Keratinocyte (primary cell): ENCODE data around the gene G3BP1. TPM values are rescaled to one million over a fixed set of nuclear protein-coding genes. Genes with fewer than 3 reads are reported as not detected.

Experiments
- DNase-seq: peaks from one replicate; pipeline ENCODE4 v3.0.0-alpha.2; 2011; ENCODE audit warnings: low read depth, missing footprints, low spot score
- FAIRE-seq: peaks from 2 replicates; lab custom pipeline; 2011; peaks lifted over from hg19 to GRCh38; lab: Jason Lieb, UNC
- H2AFZ ChIP-seq: 2 replicates; pipeline ENCODE4 v1.6.0; 2012; ENCODE audit warnings: low read length, control low read depth, inconsistent platforms; ENCODE audit not compliant: control insufficient read depth
- H3K27ac ChIP-seq: 2 replicates; pipeline ENCODE4 v1.5.1; 2011; ENCODE audit warnings: low read length; ENCODE audit not compliant: control insufficient read depth, insufficient read depth
- H3K27me3 ChIP-seq: 3 replicates; pipeline ENCODE4 v1.6.0; 2011; ENCODE audit warnings: low read length; ENCODE audit not compliant: control insufficient read depth, insufficient read depth; ENCODE audit errors: extremely low read depth
- H3K36me3 ChIP-seq, 2 experiments: 2 replicates in 1 of 2; 3 replicates in 1 of 2; pipeline ENCODE4 v1.5.1; 2011; ENCODE audit warnings: low read length in 2 of 2, mild to moderate bottlenecking in 1 of 2; ENCODE audit not compliant: control insufficient read depth in 2 of 2, insufficient read depth in 2 of 2; ENCODE audit errors: extremely low read depth in 1 of 2
- H3K4me1 ChIP-seq: 3 replicates; pipeline ENCODE4 v1.5.1; 2011; ENCODE audit warnings: low read length; ENCODE audit not compliant: control insufficient read depth, insufficient read depth; ENCODE audit errors: extremely low read depth
- H3K4me2 ChIP-seq: 3 replicates; pipeline ENCODE4 v1.6.0; 2011; ENCODE audit warnings: low read depth, low read length; ENCODE audit not compliant: control insufficient read depth, insufficient read depth; ENCODE audit errors: extremely low read depth
- H3K4me3 ChIP-seq, 3 experiments: fragments of 200-600 bp in 1 of 3; sonication (generic) in 1 of 3; 2 replicates in 2 of 3; 3 replicates in 1 of 3; pipeline ENCODE4 v1.5.1; 2011 to 2016; ENCODE audit warnings: low read length in 3 of 3, mild to moderate bottlenecking in 3 of 3, control low read depth in 2 of 3, inconsistent platforms in 1 of 3, low read depth in 1 of 3, mixed read lengths in 1 of 3, mixed run types in 1 of 3, moderate library complexity in 1 of 3; ENCODE audit not compliant: control insufficient read depth in 2 of 3, insufficient read depth in 2 of 3; ENCODE audit errors: extremely low read depth in 1 of 3
- H3K79me2 ChIP-seq: 2 replicates; pipeline ENCODE4 v1.6.0; 2012; ENCODE audit warnings: low read length; ENCODE audit not compliant: control insufficient read depth, insufficient read depth
- H3K9ac ChIP-seq: 3 replicates; pipeline ENCODE4 v1.6.0; 2011; ENCODE audit warnings: low read length; ENCODE audit not compliant: control insufficient read depth, insufficient read depth; ENCODE audit errors: extremely low read depth
- H3K9me1 ChIP-seq: 3 replicates; pipeline ENCODE4 v1.6.0; 2011; ENCODE audit warnings: low read length; ENCODE audit not compliant: control insufficient read depth, insufficient read depth; ENCODE audit errors: extremely low read depth
- H3K9me3 ChIP-seq: 2 replicates; pipeline ENCODE4 v1.5.1; 2012; ENCODE audit warnings: low read depth, low read length; ENCODE audit not compliant: control insufficient read depth
- H4K20me1 ChIP-seq: 3 replicates; pipeline ENCODE4 v1.6.0; 2011; ENCODE audit warnings: low read length; ENCODE audit not compliant: control insufficient read depth, insufficient read depth; ENCODE audit errors: extremely low read depth
- EZH2 ChIP-seq: IDR thresholded peaks from one replicate; pipeline ENCODE4 v1.6.1; 2012; ENCODE audit warnings: inconsistent platforms, mild to moderate bottlenecking, low read length, moderate library complexity
- dilution Hi-C: fragments of 300-500 bp; cut with MboI; formaldehyde crosslinking; loops from one replicate; pipeline ENCODE4 v1.7.0; 2020; ENCODE audit warnings: low sequenced_read_pairs; ENCODE audit not compliant: extremely low pct_ligation_motif_present
- polyA plus RNA-seq, 5 experiments: library from polyadenylated mRNA; depleted of rRNA in 3 of 5; stranded (reverse) in 3 of 5; stranded (forward) in 1 of 5; unstranded in 1 of 5; fragments of >200 nt; gene quantifications; 1 replicate in 1 of 5; 2 replicates in 3 of 5; 3 replicates in 1 of 5; pipeline versions ENCODE4 v1.2.1 to v1.2.3, GENCODE V29; 2011 to 2012; ENCODE audit warnings: missing spikeins in 2 of 5, low read depth in 1 of 5, low replicate concordance in 1 of 5
- TF ChIP-seq, protein P1 (sequence below), 3 experiments: IDR thresholded peaks in 1 of 3; conservative IDR thresholded peaks in 1 of 3; optimal IDR thresholded peaks in 1 of 3; 2 replicates in 2 of 3; 3 replicates in 1 of 3; pipeline versions ENCODE3 to v1.5.1; 2011; ENCODE audit warnings: low read length in 3 of 3, mild to moderate bottlenecking in 3 of 3, moderate library complexity in 2 of 3, control low read depth in 1 of 3, inconsistent platforms in 1 of 3; ENCODE audit not compliant: insufficient read depth in 2 of 3; ENCODE audit errors: extremely low read depth in 1 of 3

Gene G3BP1
- polyA plus RNA-seq, 1 donor (not counting 4 experiments of a cell fraction or from before 2014, with no cell fraction given), result 137 TPM

DNA sequence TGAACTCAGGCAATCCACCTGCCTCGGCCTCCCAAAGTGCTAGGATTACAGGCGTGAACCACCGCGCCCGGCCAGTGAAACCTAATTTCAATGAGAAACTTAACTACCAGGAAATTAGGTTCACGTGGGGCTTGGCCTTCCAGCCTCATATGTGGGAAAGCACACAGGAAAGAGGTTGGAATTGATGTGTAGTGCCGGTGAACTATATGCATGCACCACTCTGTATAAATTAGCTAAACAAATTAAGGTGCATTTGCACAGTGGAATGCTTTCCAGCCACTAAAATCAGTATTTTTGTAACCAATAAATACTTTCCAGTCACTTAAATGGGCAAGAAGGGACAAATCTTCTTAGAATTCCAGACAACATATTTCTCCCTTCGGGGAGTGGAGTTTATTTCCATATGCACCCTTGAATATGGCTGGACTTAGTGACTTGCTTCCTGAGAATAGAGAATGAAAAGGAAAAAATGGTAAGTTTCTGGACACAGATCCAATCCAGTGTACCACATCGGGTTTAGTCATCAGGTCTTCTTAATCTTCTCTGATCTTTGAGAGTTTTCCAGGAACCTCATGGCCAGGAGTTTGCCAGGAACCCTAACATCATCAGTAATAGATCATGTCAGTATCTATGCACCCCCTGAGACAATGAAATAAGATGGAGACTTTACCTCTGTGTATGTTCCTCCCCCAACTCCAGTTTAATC, 38.2 kb upstream of the G3BP1 start:
- H3K27me3 ChIP-seq, result no peaks in the 10 kb centered on the region
- TF ChIP-seq, protein P1, sequence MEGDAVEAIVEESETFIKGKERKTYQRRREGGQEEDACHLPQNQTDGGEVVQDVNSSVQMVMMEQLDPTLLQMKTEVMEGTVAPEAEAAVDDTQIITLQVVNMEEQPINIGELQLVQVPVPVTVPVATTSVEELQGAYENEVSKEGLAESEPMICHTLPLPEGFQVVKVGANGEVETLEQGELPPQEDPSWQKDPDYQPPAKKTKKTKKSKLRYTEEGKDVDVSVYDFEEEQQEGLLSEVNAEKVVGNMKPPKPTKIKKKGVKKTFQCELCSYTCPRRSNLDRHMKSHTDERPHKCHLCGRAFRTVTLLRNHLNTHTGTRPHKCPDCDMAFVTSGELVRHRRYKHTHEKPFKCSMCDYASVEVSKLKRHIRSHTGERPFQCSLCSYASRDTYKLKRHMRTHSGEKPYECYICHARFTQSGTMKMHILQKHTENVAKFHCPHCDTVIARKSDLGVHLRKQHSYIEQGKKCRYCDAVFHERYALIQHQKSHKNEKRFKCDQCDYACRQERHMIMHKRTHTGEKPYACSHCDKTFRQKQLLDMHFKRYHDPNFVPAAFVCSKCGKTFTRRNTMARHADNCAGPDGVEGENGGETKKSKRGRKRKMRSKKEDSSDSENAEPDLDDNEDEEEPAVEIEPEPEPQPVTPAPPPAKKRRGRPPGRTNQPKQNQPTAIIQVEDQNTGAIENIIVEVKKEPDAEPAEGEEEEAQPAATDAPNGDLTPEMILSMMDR (optimal IDR thresholded peaks at IDR 0.05 in 1 of 3, IDR thresholded peaks at IDR 0.05 in 1 of 3, conservative IDR thresholded peaks at IDR 0.05 in 1 of 3; ENCODE audit: extremely low read depth in 1 of 3, insufficient read depth in 2 of 3, low read length in 3 of 3), result no peak
- no peak for TF ChIP-seq EZH2
- no peak overlapping the region for H3K4me3 ChIP-seq
- FAIRE-seq, result no peak
- no peaks in the 10 kb centered on the region for H4K20me1 ChIP-seq
- H3K4me2 ChIP-seq, result no peak overlapping the region
- H3K9me1 ChIP-seq, result no peaks in the 10 kb centered on the region
- H3K9me3 ChIP-seq, result peaks cover 4% of the 10 kb centered on the region
- H3K4me1 ChIP-seq, result no peaks in the 10 kb centered on the region
- no peak overlapping the region for H2AFZ ChIP-seq
- H3K79me2 ChIP-seq, result no peaks in the 10 kb centered on the region
- H3K27ac ChIP-seq, result no peak overlapping the region
- no peaks in the 10 kb centered on the region for H3K36me3 ChIP-seq
- dilution Hi-C loops, result no loop called here
- no peak overlapping the region for H3K9ac ChIP-seq
- no peak for DNase-seq

DNA sequence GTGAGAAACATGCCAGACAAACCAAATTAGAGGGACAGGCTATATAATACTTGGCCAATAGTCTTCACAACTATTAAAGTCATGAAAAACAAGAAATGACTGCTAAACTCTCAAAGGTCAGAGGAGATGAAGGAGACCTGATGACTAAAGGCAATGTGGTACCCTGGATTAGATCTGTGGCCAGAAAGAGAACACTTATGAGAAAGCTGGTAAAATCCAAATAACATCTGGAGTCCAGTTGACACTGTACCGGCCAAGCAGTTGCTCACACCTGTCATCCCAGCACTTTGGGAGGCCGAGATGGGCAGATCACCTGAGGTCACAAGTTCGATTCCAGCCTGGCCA, 37.7 kb upstream of the G3BP1 start:
- dilution Hi-C loops, result no loop called here
- FAIRE-seq, result no peak
- Histone ChIP-seq H3K9me3 (peaks cover 4% of the 10 kb centered on the region), H4K20me1 (no peaks in the 10 kb centered on the region), H2AFZ (no peak overlapping the region), H3K79me2 (no peaks in the 10 kb centered on the region), H3K9me1 (no peaks in the 10 kb centered on the region), H3K36me3 (no peaks in the 10 kb centered on the region), H3K4me3 (no peak overlapping the region), H3K4me2 (no peak overlapping the region), H3K4me1 (no peaks in the 10 kb centered on the region), H3K9ac (no peak overlapping the region), H3K27ac (no peak overlapping the region), H3K27me3 (no peaks in the 10 kb centered on the region)
- DNase-seq, result no peak
- no peak for TF ChIP-seq EZH2
- TF ChIP-seq, protein P1 (optimal IDR thresholded peaks at IDR 0.05 in 1 of 3, IDR thresholded peaks at IDR 0.05 in 1 of 3, conservative IDR thresholded peaks at IDR 0.05 in 1 of 3; ENCODE audit: extremely low read depth in 1 of 3, insufficient read depth in 2 of 3, low read length in 3 of 3), result no peak
